ENCODE results near the gene BTBD2. TPM values are rescaled to one million over a fixed set of nuclear protein-coding genes. Genes with fewer than 3 reads are reported as not detected.

Gene BTBD2
- total and polyA plus RNA-seq, 2 of the 13 experiments (the other 11 are each of a cell fraction or from before 2014, with no cell fraction given): 28.1 to 45.3 TPM

DNA sequence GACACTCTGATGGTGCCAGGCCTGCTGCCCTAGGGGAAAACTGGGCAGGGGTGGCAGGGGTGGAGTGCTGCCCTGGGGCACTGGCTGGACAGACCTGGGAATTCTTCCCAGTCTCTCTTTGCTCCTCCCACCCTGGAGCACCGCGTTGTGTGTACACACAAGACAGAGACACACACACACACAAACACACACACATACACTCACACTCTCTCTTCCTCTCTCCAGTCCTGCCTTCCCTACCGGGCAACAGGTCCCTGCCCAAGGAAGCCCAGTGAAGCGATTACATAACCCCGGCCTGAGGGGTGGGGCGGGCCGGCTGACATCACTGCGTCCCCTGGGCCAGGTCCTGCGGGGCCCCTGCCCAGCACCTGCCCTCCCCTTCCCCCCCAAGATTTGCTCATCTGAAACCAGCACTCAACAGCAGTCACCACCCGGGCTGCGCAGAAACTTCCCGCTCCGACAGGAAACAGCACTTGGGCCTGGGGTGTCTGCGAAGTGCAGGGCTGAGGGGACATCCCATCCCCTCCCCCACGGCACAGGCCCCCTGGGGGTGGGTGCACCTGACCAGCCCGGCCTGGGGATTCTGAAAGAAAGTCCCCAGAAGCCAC, 34.3 kb upstream of the BTBD2 start (continued):
- no peak for TF ChIP-seq ATAD3A (CRISPR knock-in tag; IDR thresholded peaks at IDR 0.05)
- TF ChIP-seq ZNF570 (CRISPR knock-in tag; IDR thresholded peaks at IDR 0.05; ENCODE audit: borderline replicate concordance): no peak
- no peak for TF ChIP-seq ISX (CRISPR knock-in tag; conservative IDR thresholded peaks at IDR 0.05)
- no peak for TF ChIP-seq ZNF615 (CRISPR knock-in tag; IDR thresholded peaks at IDR 0.05; ENCODE audit: borderline replicate concordance)
- no peak for TF ChIP-seq ZNF878 (CRISPR knock-in tag; IDR thresholded peaks at IDR 0.05)
- TF ChIP-seq, protein P1, sequence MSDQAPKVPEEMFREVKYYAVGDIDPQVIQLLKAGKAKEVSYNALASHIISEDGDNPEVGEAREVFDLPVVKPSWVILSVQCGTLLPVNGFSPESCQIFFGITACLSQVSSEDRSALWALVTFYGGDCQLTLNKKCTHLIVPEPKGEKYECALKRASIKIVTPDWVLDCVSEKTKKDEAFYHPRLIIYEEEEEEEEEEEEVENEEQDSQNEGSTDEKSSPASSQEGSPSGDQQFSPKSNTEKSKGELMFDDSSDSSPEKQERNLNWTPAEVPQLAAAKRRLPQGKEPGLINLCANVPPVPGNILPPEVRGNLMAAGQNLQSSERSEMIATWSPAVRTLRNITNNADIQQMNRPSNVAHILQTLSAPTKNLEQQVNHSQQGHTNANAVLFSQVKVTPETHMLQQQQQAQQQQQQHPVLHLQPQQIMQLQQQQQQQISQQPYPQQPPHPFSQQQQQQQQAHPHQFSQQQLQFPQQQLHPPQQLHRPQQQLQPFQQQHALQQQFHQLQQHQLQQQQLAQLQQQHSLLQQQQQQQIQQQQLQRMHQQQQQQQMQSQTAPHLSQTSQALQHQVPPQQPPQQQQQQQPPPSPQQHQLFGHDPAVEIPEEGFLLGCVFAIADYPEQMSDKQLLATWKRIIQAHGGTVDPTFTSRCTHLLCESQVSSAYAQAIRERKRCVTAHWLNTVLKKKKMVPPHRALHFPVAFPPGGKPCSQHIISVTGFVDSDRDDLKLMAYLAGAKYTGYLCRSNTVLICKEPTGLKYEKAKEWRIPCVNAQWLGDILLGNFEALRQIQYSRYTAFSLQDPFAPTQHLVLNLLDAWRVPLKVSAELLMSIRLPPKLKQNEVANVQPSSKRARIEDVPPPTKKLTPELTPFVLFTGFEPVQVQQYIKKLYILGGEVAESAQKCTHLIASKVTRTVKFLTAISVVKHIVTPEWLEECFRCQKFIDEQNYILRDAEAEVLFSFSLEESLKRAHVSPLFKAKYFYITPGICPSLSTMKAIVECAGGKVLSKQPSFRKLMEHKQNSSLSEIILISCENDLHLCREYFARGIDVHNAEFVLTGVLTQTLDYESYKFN (CRISPR knock-in tag; conservative IDR thresholded peaks at IDR 0.05): peak; percentile 35
- TF ChIP-seq, protein P2, sequence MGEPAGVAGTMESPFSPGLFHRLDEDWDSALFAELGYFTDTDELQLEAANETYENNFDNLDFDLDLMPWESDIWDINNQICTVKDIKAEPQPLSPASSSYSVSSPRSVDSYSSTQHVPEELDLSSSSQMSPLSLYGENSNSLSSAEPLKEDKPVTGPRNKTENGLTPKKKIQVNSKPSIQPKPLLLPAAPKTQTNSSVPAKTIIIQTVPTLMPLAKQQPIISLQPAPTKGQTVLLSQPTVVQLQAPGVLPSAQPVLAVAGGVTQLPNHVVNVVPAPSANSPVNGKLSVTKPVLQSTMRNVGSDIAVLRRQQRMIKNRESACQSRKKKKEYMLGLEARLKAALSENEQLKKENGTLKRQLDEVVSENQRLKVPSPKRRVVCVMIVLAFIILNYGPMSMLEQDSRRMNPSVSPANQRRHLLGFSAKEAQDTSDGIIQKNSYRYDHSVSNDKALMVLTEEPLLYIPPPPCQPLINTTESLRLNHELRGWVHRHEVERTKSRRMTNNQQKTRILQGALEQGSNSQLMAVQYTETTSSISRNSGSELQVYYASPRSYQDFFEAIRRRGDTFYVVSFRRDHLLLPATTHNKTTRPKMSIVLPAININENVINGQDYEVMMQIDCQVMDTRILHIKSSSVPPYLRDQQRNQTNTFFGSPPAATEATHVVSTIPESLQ (CRISPR knock-in tag; conservative IDR thresholded peaks at IDR 0.05): no peak
- TF ChIP-seq ZBTB7A (CRISPR knock-in tag; IDR thresholded peaks at IDR 0.05): peak; percentile 22
- TF ChIP-seq MAFG (CRISPR knock-in tag; IDR thresholded peaks at IDR 0.05): no peak
- no peak for TF ChIP-seq NR1H2 (CRISPR knock-in tag; IDR thresholded peaks at IDR 0.05; ENCODE audit: borderline replicate concordance, low read depth)
- TF ChIP-seq AKAP8 (CRISPR knock-in tag; IDR thresholded peaks at IDR 0.05): peak; percentile 58; the same call in 1 of the 2 replicates
- TF ChIP-seq, protein P3, sequence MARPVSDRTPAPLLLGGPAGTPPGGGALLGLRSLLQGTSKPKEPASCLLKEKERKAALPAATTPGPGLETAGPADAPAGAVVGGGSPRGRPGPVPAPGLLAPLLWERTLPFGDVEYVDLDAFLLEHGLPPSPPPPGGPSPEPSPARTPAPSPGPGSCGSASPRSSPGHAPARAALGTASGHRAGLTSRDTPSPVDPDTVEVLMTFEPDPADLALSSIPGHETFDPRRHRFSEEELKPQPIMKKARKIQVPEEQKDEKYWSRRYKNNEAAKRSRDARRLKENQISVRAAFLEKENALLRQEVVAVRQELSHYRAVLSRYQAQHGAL (CRISPR knock-in tag; IDR thresholded peaks at IDR 0.05; ENCODE audit: not compliant biosample characterization): no peak
- TF ChIP-seq, protein P4, sequence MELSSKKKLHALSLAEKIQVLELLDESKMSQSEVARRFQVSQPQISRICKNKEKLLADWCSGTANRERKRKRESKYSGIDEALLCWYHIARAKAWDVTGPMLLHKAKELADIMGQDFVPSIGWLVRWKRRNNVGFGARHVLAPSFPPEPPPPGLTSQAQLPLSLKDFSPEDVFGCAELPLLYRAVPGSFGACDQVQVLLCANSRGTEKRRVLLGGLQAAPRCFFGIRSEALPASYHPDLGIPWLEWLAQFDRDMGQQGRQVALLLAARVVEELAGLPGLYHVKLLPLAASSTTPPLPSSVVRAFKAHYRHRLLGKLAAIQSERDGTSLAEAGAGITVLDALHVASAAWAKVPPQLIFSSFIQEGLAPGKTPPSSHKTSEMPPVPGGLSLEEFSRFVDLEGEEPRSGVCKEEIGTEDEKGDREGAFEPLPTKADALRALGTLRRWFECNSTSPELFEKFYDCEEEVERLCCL (CRISPR knock-in tag; IDR thresholded peaks at IDR 0.05; ENCODE audit: borderline replicate concordance): no peak
- TF ChIP-seq MTA1 (CRISPR knock-in tag; IDR thresholded peaks at IDR 0.05; ENCODE audit: borderline replicate concordance): no peak
- no peak for TF ChIP-seq TBL1XR1 (IDR thresholded peaks at IDR 0.05; ENCODE audit: borderline replicate concordance, low read length, partially characterized antibody)
- TF ChIP-seq ZNF879 (CRISPR knock-in tag; IDR thresholded peaks at IDR 0.05): no peak; the same call in 1 of the 2 replicates
- no peak; the same call in 1 of the 2 replicates for TF ChIP-seq GATAD1 (CRISPR knock-in tag; IDR thresholded peaks at IDR 0.05)
- TF ChIP-seq ZSCAN12 (CRISPR knock-in tag; IDR thresholded peaks at IDR 0.05): no peak
- TF ChIP-seq NCOA5 (CRISPR knock-in tag; IDR thresholded peaks at IDR 0.05): no peak

All from HepG2 (cell line).